HCT116 (cell line): Measurements from ENCODE around the gene KNDC1.

Experiments used
- CTCF ChIP-seq, 3 experiments: fragments of 200-600 bp in 1 of 3; sonication (generic) in 1 of 3; IDR thresholded peaks in 2 of 3; conservative IDR thresholded peaks in 1 of 3; 2 replicates each; pipeline ENCODE4 v1.5.1; 2012 to 2017; ENCODE audit warnings: low read depth in 2 of 3, low read length in 2 of 3, antibody characterized with exemption in 1 of 3, borderline replicate concordance in 1 of 3, control low read depth in 1 of 3, mild to moderate bottlenecking in 1 of 3, mixed read lengths in 1 of 3, mixed run types in 1 of 3, moderate library complexity in 1 of 3; ENCODE audit not compliant: insufficient read depth in 1 of 3
- POLR2A ChIP-seq: IDR thresholded peaks from 2 replicates; pipeline ENCODE4 v1.7.0; 2011; ENCODE audit warnings: borderline replicate concordance; ENCODE audit not compliant: insufficient read depth, insufficient read length; ENCODE audit errors: extremely low read depth
- RAD21 ChIP-seq: IDR thresholded peaks from 2 replicates; pipeline ENCODE4 v1.6.1; 2012; ENCODE audit warnings: low read depth, mild to moderate bottlenecking
- SP1 ChIP-seq: IDR thresholded peaks from 2 replicates; pipeline ENCODE4 v1.6.1; 2012; ENCODE audit warnings: low read depth

- TF ChIP-seq CTCF (IDR thresholded peaks at IDR 0.05 in 2 of 3, conservative IDR thresholded peaks at IDR 0.05 in 1 of 3; ENCODE audit: borderline replicate concordance in 1 of 3, insufficient read depth in 1 of 3, low read depth in 2 of 3, low read length in 2 of 3) (no peak), POLR2A (no peak), RAD21 (no peak), SP1 (no peak)
These were observed 102.7 kb downstream of the KNDC1 start for GRCh38 chr10:133262696-133263095.
